HG03095 (cell line): ENCODE measurements around the gene SERPINA7.
"Not testable (repeated sequence)": the region's sequence is repeated elsewhere in the genome, so short reads cannot be mapped to it uniquely, and the experiment has no call there.

ENCODE experiments used
- ATAC-seq: cut with Tn5 transposase; IDR thresholded peaks from one replicate; pipeline ENCODE4 v1.9.1; 2021; ENCODE audit warnings: moderate library complexity; ENCODE audit not compliant: unreplicated experiment

Gene SERPINA7

GRCh38 chrX:106038625-106039024 lies at the start of gene SERPINA7:
Gene SERPINA7 (minus strand): TSS chrX:106038727. CDS start chrX:106037058, 1,669 bp downstream.
- no peak for ATAC-seq

GRCh38 chrX:106069048-106069447 lies 30.5 kb upstream of the SERPINA7 start:
- ATAC-seq, result no peak

GRCh38 chrX:106050054-106050453 lies 11.5 kb upstream of the SERPINA7 start:
- no peak for ATAC-seq

GRCh38 chrX:106042296-106042695 lies 3.8 kb upstream of the SERPINA7 start:
- ATAC-seq, result no peak

GRCh38 chrX:106040861-106041260 lies 2.3 kb upstream of the SERPINA7 start:
- ATAC-seq, result no peak

- ATAC-seq, result no peak
These were observed 1.4 kb upstream of the SERPINA7 start for GRCh38 chrX:106039920-106040319.

- ATAC-seq, result no peak
These were observed 573 bp downstream of the SERPINA7 start for GRCh38 chrX:106037835-106038473.

- ATAC-seq, result no peak
These were observed 1.8 kb downstream of the SERPINA7 start for GRCh38 chrX:106036716-106037115.

GRCh38 chrX:106035064-106035463 lies 3.5 kb downstream of the SERPINA7 start:
- no peak for ATAC-seq

GRCh38 chrX:106023947-106024346 lies 14.6 kb downstream of the SERPINA7 start:
- ATAC-seq, result no peak

GRCh38 chrX:106022238-106022637 lies 16.3 kb downstream of the SERPINA7 start:
- no peak for ATAC-seq

GRCh38 chrX:106014119-106014775 lies 24.3 kb downstream of the SERPINA7 start:
- ATAC-seq, result no peak

GRCh38 chrX:106009145-106009544 lies 29.4 kb downstream of the SERPINA7 start:
- no peak for ATAC-seq

- ATAC-seq, result no peak
These were observed 30.7 kb downstream of the SERPINA7 start for GRCh38 chrX:106007815-106008214.

- no peak for ATAC-seq
These were observed 32.8 kb downstream of the SERPINA7 start for GRCh38 chrX:106005684-106006083.

- not testable (repeated sequence) for ATAC-seq
These were observed 37.9 kb downstream of the SERPINA7 start for GRCh38 chrX:106000609-106001008.

GRCh38 chrX:106000203-106000602 lies 38.3 kb downstream of the SERPINA7 start:
- no peak for ATAC-seq

GRCh38 chrX:105999294-105999693 lies 39.2 kb downstream of the SERPINA7 start:
- ATAC-seq, result no peak

- not testable (repeated sequence) for ATAC-seq
These were observed 50.0 kb downstream of the SERPINA7 start for GRCh38 chrX:105988487-105988886.
